NCI-H526 (cell line): ENCODE results near the gene PPTC7.
A peak's percentile ranks its signal among the peaks of the same experiment; 100 is the strongest.
"Not testable (repeated sequence)": the region's sequence is repeated elsewhere in the genome, so short reads cannot be mapped to it uniquely, and the experiment has no call there.

Source experiments
- DNase-seq, 2 experiments: peaks; one replicate each; lab custom pipeline; 2025; lab: John Stamatoyannopoulos, UW

The PPTC7 gene

DNA sequence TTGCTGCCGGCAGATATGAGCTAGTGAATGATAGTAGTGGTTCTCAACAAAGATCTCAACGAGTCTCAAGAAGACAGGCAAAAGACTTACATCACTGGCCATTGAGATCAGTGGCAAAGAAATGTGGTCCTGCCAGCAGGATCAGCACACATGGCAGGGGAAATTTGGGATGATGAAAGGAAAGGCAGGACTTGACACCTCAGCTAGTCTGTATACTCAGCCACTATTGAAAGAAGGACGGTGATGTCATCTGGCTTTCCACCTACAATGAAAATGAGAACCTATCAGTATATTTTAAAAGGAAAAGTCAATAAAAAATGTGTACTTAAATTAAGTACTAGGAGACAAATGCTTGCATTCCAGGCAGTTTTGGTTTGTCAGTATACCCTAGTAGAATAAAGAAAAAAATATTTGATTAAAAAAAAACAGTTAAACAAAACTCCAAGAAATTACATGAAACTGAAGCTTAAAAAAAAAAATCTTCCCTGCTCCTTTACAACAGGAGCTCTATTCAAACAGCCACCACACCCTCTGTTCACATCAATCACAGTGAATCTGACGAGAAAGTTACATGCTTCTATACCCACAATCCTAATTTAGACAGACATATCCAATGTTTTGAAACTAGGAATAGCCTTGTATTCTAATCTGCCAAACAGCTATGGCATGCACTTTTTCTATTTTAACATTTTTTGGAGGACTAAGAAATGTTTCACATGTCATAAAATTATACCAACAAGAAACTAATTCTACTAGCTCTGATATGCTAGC is 46.1 kb downstream of the PPTC7 start:
- DNase-seq, result no peak

DNA sequence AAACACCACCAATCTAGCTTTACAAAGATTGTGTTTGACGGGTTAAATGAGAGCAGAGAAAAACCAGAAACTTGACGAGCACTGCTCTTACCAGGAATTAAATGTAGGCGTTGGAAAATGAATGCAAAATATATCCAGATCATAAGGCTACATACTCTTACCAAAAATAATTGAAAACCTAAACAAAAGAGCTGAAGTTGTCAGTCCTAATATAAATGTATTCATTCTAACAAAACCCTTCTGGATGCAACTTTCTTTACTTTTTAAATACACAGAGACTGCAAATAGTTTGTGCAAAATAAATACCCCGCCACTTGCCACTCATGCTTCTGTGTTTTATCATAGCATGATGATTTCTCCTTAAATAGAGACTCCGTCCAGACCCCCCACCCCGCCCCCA is 48.3 kb downstream of the PPTC7 start:
- DNase-seq, result no peak

DNA sequence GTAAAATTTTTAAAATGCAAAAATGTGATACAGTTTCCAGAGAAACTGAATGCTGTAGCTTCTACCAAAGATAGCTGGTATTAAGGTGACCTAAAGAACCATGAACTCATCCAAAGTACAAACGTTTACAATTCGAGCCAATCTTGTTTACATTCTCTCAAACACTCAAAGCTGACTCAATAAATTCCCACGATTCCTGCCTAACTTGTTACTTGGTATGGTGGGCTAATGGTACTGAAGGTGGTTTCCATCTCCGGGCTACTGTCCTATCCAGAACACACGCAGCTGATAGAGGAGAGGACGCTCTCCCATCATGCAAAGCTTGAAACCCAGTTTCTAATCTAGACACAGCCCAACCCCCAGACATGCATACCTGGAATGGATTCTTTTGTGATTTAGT is 49.5 kb downstream of the PPTC7 start:
- DNase-seq, result peak in 1 of 2 experiments; percentile 17

DNA sequence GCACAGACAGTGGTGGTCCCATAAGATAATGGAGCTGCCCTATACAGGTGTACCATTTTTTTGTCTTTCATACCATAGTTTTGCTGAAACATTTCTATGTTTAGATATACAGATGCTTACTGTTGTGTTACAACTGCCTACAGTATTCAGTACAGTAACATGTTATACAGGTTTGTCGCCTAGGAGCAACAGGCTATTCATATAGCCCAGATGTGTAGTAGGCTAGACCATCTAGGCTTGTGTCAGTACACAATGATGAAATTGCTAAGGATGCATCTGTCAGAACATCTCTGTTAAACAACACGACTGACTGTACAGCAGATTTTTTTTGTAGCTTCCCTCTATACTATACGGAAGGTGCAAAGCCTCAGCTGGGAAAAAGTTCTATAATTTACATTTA is 50.5 kb downstream of the PPTC7 start:
- no peak for DNase-seq

DNA sequence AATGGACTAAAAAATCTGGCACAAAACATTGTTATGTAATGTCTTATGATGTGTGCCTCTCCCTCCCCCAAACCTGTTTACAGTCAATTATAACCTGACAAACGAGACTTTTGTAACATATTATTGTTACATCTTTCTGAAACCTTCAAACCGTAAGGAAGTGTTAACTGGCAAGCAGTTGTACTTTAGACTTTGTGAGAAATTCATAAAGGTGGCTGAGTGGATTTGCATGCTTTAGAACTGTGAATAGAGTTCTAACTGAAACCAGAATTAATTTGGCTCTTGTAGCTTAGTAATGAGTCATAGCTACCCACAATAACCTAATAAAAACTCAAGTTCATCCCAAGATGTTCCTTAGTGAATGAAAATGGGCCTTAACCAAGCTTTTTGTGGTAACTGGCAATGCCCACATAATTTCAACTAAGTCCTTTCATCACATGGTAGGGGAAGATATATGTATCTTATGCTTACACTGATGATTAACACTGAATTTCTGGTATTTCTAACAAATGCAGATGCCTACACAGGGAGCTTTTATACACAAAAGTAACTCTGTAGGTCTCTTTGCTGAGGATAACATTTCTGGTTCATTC is 51.3 kb downstream of the PPTC7 start:
- peak; percentile 46 to 67 for DNase-seq

DNA sequence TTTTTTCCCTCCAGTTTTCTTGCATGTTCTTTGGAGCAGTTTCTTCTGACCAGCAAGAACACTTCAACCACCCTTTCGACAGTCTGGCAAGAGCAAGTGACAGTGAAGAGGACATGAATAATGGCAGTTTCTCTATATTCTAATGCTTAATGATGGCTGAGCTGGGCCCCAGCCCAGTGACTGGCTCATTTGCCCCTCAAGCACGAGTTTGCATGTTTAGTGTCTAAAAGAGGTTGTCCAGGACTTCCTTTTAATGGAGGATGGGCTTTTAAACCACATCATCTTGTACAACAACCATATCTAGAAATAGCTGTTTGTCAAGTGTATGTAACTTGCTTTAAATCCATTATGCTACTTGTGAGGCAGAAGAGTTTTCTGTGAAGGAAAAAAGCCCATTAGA is 52.6 kb downstream of the PPTC7 start:
- DNase-seq, result peak in 1 of 2 experiments; percentile 21

DNA sequence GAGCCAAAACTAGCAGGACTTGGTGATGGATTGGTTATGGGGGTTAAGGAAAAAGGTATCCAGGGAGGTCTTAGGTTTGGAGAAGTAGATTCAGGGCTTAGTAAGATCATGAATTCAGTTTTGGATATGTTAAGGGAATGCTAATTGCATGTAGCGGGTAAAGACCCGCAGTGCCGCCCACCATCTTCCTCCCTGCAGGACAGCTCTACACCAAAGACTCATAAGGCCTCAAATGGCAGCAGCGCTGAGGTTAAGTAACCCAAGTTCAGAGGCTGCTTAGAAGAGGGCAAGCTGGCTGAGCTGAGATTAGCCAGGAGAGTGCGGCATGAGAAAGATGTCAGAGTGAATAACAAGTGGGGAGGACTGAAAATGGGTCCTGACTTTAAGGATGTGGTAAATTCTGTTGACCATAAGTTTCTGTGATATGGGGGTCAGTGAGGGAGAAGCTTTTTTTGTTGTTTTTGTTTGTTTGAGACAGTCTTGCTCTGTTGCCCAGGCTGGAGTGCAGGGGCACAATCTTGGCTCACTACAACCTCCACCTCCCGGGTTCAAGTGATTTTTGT is 54.8 kb downstream of the PPTC7 start:
- DNase-seq, result no peak

DNA sequence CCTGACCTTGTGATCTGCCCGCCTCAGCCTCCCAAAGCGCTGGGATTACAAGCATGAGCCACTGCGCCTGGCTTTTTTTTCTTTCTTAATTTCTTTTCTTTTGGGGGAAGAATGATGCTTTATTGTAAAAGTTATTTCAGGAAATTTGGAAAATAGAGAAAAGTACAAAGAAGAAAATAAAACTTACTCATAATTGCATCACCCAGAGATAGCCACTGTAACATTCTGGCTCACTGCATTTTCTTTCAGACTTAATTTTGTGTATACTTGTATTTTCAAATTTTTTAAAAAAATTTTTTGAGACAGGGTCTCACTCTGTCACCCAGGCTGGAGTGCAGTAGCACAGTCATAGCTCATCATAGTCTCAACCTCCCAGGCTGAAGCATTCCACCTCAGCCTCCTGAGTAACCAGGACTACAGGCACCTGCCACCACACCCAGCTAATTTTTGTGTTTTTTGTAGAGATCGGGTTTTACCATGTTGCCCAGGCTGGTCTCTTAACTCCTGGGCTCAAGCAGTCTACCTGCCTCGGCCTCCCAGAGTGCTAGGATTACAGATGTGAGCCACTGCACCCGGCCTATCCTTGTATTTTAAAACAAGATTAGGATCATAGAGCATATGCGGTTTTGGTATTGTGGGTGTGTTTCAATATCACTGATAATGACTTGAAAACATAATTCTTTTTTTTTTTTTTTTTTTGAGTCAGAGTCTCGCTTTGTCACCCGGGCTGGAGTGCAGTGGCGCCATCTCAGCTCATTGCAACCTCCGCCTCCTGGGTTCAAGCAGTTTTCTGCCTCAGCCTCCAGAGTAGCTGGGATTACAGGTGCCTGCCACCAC is 62.0 kb downstream of the PPTC7 start:
- not testable (repeated sequence) for DNase-seq

DNA sequence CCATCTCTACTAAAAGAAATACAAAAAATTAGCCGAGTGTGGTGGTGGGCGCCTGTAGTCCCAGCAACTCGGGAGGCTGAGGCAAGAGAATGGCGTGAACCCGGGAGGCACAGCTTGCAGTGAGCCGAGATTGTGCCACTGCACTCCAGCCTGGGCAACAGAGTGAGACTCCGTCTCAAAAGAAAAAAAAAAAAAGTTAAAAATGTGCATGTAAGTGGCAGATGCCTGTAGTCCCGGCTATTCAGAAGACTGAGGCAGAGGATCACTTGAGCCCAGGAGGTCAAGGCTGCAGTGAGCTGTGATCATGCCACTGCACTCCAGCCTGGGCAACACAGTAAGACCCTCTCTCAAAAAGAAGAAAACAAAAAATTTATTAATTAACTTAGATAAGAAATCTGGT is 65.1 kb downstream of the PPTC7 start:
- DNase-seq, result not testable (repeated sequence)

DNA sequence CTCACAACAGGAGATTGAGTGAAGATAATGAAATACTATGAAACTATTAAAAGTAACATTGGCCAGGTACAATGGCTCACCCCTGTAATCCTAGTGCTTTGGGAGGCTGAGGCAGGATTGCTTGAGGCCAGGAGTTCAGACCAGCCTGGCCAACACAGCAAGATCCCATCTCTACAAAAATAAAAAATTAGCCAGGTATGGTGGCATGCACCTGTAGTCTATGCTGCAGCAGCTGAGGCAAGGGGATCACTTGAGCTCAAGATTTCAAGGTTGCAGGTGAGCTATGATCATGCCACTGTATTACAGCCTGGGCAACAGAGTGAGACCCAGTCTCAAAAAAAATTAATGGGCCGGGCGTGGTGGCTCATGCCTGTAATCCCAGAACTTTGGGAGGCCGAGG is 66.1 kb downstream of the PPTC7 start:
- no peak for DNase-seq

DNA sequence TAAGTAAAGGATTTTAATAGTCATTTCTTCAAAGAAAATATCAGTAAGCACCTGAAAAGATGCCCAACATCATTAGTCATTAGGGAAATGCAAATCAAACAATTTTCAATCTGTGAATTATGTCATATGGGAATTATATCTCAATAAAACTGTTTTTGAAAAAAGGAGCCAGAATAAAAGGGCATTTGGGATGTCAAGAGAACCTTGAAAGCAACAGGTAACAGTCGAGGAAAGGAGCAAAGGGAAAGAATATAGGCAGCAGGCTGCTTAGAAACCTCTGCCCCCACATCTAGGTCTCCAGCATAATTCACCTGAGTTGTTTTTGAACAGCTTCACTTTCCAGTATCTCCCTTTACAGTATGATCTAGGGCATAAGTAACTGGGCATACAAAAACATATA is 68.8 kb downstream of the PPTC7 start:
- DNase-seq, result no peak

DNA sequence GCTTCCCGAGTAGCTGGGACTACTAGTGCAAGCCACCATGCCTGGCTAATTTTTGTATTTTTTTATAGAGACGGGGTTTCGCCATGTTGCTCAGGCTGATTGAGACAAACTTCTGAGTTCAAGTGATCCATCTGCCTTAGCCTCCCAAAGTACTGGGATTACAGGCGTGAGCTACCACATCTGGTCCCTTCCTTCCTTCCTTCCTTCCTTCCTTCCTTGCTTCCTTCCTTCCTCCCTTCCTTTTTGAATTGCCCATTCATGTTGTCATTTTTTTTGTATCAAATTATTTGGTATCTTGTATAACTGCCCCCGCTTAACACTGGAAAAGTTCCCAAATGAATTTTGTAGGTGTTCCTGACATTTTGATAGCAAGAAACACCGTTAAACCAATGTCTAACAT is 69.3 kb downstream of the PPTC7 start:
- no peak for DNase-seq

DNA sequence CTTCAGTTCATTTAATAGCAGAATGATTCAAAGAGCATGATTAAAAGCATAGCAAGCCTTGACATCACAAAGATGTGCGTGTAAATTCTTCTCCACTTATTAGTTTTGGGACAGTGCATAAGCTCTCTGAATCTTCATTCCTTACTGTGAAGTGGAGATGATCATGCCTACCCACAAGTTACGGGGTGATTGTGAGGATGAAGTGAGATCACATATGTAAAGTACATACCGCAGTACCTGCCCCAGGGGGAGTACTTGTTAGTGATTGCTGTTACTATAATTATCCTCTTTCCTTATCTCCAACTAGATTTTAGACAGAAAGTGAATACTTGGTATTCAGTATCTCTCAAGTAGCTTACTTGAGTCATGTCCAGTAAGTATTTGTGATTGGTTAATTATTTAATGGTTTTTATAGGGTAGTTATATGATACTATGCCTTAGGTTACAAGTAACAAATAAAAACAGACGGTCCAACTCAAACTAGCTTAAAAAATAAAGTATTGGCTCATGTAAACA is 75.0 kb downstream of the PPTC7 start:
- DNase-seq, result no peak

DNA sequence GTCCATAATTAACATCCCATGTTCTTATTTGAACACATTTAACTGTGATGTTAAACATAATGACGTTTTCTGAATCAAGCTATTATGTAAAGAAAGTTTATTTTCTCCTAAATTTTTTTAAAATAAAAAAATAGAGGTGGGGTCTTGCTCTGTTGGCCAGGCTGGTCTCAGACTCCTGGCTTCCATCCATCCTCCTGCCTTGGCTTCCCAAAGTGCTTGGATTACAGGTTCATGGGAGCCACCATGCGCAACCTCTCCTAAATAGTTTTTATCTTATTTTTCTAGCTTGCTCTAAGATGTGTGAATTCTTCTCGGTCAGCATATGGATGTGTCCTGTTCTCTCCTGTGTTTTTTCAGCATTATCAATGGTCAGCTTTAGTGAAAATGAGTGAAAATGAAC is 77.8 kb downstream of the PPTC7 start:
- DNase-seq, result no peak

DNA sequence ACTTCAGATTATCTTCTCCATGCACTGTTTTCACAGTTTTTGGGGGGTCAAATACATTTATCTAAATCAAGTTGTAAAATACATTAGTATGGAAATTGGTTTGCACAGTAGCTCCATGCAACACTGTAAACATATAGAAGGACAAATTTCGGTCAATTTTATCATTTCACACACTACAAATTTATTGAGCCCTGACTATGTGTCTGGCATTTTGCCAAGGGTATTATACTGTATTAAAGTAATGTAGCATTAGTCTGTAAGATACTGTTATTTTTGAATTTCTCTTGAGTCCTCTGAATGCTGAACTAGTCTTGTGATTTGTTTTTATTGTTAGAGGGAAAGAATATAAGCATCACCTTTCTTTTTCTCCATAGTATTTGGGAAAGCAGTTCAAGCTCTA is 79.7 kb downstream of the PPTC7 start:
- DNase-seq, result no peak

DNA sequence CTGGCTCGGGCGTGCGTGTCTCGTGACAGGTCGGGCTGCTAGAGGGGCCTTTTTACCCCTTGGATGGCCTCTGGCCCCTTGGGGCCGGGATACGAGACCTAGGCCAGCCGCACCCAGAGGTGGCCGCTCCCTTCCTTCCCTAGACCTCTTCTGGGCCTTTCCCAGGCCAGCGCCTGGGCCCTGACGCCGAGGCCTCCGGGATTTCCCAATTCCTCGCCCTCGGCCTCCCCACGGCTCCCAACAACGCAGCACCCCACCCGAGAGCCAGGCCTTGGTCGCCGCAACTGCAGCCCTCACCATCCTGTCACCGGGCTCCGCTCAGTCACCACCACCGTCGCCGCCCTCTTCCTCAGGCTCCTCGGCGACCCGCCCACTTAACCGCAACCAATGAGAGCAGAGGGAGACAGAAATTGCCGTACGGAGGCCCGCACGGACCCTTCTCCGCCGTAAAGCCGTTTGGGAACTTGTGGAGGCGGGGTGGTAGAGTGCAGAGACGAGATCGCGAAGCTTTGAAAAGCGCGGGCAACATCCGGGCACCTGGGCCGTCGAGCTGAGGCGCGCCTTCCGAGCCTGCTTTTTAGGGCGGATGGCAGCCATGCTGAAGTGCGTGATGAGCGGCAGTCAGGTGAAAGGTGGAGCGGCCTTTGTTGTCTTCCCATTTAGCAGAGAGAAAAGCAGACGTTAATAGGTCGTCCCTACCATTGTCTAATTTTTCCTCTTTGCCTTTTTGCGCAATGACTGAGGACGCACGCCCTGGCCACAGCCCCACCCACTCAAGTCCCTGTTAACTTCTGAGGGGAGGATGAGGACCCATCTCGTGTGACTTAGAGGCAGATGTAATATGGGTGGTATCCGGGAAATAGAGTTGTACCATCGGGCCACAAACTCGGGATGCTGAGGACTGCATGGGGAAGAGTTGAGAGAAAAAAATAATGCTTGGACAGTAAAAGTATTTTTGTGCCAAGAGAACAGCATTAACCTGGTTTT is 81.1 kb downstream of the PPTC7 start, which contains the start of the genes RAD9B and VPS29:
Gene RAD9B, plus strand, starts transcription at position 580 of the 987 bp plus-strand sequence. Its CDS starts 7 bp downstream, at position 587.
Gene VPS29, minus strand, starts transcription at position 360 of the 987 bp plus-strand sequence. Its CDS starts 60 bp downstream, at position 300.
- DNase-seq, result peak; percentile 96 to 98

DNA sequence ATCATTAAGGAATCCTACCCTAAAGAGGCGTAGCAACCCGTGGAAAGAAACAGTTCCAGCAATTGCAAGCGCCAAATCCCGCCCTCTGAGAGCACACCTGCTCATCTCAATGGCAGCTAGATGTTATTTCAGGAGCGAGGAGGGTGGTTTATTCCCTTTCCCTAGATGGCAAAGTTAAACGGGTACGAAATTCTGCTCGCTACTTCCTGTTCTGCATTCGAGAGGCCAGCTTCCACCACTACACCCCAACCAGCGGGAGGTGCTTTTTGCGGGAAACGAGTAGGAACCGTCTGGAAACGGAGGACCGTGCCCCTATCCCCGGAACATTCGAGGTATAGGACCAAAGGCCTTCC is 81.7 kb downstream of the PPTC7 start:
- peak; percentile 43 to 75 for DNase-seq

DNA sequence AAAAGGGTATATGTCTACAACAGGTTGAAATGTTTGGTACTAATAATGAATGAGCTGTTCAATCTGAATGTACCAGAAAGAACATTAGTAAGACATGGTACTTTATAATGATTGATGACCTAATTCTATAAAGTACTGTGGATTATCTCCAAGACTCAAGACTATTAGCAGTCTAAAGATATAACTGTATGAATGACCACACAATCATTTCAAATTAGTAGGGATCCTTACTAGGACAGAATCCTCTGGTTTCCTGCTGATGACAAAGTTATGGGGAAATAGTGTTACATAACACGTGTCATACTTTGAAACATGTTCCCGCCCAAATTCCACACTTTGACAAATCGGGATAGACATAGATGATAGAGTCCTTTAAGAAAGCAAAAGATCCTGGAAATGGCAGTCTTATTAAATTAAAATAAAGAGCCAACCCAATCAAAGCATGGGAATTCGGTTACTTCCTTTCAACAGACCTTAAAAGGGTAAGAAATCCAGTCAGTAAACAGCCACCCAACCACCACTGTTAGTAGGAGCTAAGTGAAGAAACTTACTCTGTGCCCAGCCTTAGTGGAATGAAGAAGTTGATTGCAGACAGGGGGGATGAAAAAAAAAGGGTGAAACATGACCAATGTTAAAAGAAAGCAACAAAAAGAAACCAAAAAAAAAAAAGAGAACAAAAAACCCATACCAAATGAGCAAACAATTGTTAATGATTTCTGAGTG is 84.0 kb downstream of the PPTC7 start:
- no peak for DNase-seq
